ENCODE results near the gene TGM3.

TGM3 gene

GRCh38 chr20:2378893-2379292, 83.1 kb downstream of the TGM3 start:
- no peak for TF ChIP-seq CTCF (IDR thresholded peaks at IDR 0.05; ENCODE audit: insufficient read depth, low read depth, low read length, missing control alignments)
- no peak overlapping the region for H3K4me3 ChIP-seq (ENCODE audit: low read length)
- no peak for DNase-seq (ENCODE audit: low read depth)

- H3K4me3 ChIP-seq (ENCODE audit: low read length) = no peak overlapping the region
- TF ChIP-seq CTCF (IDR thresholded peaks at IDR 0.05; ENCODE audit: insufficient read depth, low read depth, low read length, missing control alignments) = no peak
- no peak for DNase-seq (ENCODE audit: low read depth)
Observed at GRCh38 chr20:2379511-2380229, 83.9 kb downstream of the TGM3 start.

DNA sequence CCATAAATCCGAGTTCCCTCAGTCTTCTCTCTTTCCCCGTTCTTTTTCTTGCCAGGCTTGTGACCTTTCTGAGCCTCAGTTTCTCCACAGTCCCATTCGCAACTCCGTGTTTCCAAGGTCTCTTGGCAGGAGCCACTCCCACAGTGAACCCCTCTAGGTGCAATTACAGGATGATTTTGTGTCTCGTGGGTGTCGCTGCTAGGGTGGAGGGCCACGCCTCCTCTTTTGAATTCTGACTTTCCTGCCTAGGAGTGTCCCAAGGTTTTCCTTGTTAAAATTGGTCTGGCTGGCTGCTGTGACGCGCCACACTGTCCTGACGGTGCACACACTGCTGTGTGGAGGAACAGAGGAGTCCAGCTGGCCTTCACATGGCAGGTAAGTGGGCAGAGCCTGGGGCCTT, 84.8 kb downstream of the TGM3 start, which contains the start of gene TGM6:
TGM6 (plus strand) TSS at position 301 of the 400 bp plus-strand sequence; CDS start at position 369, 68 bp downstream.
- no peak within 1 kb of the TSS for H3K4me3 ChIP-seq (ENCODE audit: low read length)
- TF ChIP-seq CTCF (IDR thresholded peaks at IDR 0.05; ENCODE audit: insufficient read depth, low read depth, low read length, missing control alignments) = no peak
- DNase-seq (ENCODE audit: low read depth) = no peak

DNA sequence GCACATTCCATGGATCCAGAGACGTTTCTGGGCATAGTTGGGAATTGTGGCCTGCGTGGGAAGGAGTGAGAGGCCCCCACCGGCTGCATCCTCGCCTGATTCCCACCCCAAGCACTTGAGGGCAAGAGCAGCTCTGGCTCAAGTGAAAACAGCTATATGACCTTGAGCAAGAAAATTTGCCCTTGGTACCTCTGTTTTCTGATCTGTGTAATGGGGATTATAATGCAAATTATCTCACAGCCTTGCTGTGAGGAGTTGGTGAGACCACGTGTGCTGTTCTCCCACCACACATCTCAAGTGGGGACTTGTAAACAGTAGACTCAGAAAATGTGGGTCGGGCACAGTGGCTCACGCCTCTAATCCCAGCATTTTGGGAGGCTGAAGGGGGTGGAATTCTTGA, 85.5 kb downstream of the TGM3 start:
- H3K4me3 ChIP-seq (ENCODE audit: low read length) = no peak overlapping the region
- TF ChIP-seq CTCF (IDR thresholded peaks at IDR 0.05; ENCODE audit: insufficient read depth, low read depth, low read length, missing control alignments) = no peak
- no peak for DNase-seq (ENCODE audit: low read depth)

- peak; percentile 90 for DNase-seq (ENCODE audit: low read depth)
- TF ChIP-seq CTCF (IDR thresholded peaks at IDR 0.05; ENCODE audit: insufficient read depth, low read depth, low read length, missing control alignments) = no peak
- H3K4me3 ChIP-seq (ENCODE audit: low read length) = no peak overlapping the region
Observed at GRCh38 chr20:2382833-2383232, 87.0 kb downstream of the TGM3 start.

- DNase-seq (ENCODE audit: low read depth) = no peak
- H3K4me3 ChIP-seq (ENCODE audit: low read length) = no peak overlapping the region
- TF ChIP-seq CTCF (IDR thresholded peaks at IDR 0.05; ENCODE audit: insufficient read depth, low read depth, low read length, missing control alignments) = no peak
Observed at GRCh38 chr20:2385026-2385425, 89.2 kb downstream of the TGM3 start.

DNA sequence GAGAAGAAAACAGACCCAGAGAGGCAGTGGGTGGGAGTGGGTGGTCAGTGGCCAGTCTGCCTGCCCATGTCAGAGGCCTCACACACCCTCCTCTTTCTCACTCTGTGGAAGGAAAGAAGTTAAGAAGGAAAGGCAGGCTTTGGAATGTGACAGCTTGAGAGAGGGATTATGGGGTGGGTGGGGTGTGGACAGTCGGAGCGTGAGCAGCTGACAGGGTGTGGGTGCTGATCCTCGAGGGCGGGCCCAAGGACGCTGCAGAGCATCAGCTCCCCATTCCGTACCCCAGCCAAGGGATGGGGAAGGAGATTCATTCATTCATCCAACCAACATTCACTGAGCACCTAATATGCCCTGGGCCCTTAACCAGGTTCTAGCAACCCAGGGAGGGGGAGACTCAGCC, 89.7 kb downstream of the TGM3 start:
- DNase-seq (ENCODE audit: low read depth) = no peak
- TF ChIP-seq CTCF (IDR thresholded peaks at IDR 0.05; ENCODE audit: insufficient read depth, low read depth, low read length, missing control alignments) = no peak

More for the DNA sequence above, 89.7 kb downstream of the TGM3 start:
- H3K4me3 ChIP-seq (ENCODE audit: low read length) = no peak overlapping the region

Data from epithelial cell of esophagus (primary cell).